C4-2B (cell line): ENCODE results near the gene HOXA2.

Experiments
- H3K27ac ChIP-seq: fragments of 450-650 bp; 2 replicates; pipeline ENCODE4 v1.5.1; 2017
- ZFX ChIP-seq: fragments of 450-650 bp; IDR thresholded peaks from 2 replicates; pipeline ENCODE4 v1.6.1; 2017
- TF ChIP-seq, protein P1 (sequence below): fragments of 450-650 bp; conservative IDR thresholded peaks from 2 replicates; pipeline ENCODE4 v1.5.1; 2017; ENCODE audit warnings: mild to moderate bottlenecking

HOXA2 gene

DNA sequence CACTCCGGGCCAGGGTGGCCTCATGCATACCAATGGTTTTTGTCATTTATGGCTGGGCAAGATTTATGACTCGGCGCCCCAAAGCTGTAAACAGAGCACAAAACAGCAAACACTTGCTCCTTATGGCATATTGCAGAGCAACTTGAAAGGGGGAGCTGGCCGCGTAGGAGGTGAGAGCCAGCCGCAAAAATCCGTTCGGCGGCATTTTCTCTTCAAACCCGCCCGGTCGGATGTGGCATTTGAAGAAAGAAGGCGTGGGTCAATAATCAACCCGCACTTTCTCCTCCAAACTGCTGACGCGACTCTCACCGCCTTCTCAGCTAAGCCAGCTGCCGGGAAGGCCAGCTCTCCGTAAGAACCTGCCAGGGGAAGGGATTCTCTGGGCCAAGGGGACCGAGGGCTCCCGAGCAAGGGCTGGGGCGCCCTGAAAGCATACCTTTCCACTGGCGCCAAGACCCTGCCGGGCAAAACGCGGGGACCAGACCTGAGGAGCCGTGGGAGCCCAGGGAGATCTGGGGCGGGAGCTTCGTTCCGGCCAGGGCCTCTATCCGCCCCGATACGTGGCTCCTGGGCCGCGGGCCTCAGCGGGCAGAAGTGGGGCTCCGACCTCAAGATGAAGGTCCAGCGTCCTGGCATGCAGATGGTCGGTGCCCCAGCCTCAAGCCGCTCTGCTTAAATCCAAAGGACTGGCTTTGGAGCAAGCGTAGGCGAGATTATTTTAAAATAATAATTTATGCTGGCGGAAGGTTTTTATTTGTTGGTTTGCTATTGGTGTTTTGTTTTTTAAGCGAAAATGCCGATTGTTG lies 12.9 kb upstream of the HOXA2 start:
- no peak overlapping the region for H3K27ac ChIP-seq
- TF ChIP-seq ZFX: no peak
- TF ChIP-seq, protein P1, sequence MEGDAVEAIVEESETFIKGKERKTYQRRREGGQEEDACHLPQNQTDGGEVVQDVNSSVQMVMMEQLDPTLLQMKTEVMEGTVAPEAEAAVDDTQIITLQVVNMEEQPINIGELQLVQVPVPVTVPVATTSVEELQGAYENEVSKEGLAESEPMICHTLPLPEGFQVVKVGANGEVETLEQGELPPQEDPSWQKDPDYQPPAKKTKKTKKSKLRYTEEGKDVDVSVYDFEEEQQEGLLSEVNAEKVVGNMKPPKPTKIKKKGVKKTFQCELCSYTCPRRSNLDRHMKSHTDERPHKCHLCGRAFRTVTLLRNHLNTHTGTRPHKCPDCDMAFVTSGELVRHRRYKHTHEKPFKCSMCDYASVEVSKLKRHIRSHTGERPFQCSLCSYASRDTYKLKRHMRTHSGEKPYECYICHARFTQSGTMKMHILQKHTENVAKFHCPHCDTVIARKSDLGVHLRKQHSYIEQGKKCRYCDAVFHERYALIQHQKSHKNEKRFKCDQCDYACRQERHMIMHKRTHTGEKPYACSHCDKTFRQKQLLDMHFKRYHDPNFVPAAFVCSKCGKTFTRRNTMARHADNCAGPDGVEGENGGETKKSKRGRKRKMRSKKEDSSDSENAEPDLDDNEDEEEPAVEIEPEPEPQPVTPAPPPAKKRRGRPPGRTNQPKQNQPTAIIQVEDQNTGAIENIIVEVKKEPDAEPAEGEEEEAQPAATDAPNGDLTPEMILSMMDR: no peak

DNA sequence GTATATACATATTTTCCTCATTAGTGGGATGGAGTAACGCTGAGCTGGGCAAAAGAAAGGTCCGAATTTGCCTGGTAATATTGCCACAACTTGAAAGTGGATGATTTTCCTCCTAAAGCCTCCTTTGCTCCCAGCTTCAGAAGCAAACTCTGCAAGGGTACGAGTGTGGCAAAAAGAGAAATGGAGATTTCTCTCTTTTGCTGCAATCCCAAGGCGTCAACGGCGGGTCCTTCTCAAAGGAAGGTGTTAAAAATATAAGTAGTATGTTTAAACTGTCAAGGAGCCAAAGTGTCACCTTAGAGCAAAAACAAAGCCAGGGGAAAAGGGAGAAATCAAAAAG lies 12.4 kb upstream of the HOXA2 start:
- TF ChIP-seq ZFX: no peak
- TF ChIP-seq, protein P1: no peak
- no peak overlapping the region for H3K27ac ChIP-seq

DNA sequence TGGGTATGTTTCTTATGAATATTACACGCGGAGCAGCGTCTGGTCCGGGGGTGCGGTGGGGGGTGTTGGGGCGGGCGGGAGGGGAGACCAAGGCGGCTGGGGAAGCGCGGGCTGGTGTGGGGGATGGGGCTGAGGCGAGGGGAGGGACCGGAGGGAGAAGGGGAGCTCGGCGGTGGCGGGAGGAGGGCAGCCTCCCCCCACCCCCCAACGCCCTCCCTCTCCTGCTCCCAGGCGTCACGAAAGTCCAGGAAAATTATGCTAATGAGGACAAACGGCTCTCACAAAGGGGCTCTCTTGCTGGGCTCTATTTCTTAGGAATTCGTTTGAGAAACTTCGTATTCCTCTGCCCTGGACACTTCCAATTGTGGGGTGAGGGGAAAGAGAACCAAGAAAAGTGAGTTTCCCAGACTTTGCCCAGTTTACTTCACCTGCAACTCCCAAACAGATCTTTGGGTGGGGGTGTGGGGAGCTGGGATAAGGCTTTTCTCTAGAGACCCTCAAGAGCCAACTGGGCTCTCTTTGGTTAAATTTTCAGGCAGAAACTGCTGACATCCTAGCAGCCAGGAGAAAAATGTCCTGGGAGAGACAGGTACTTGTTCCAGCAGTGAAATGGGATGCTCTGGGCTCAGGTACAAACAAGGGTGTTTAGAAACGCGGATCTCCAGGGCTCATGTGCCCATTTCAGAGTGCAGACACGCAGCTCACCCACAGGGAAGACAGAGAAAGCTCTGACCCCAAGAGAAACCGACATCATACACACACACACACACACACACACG lies 11.7 kb upstream of the HOXA2 start:
- TF ChIP-seq, protein P1: no peak
- TF ChIP-seq ZFX: no peak
- H3K27ac ChIP-seq: no peak overlapping the region

DNA sequence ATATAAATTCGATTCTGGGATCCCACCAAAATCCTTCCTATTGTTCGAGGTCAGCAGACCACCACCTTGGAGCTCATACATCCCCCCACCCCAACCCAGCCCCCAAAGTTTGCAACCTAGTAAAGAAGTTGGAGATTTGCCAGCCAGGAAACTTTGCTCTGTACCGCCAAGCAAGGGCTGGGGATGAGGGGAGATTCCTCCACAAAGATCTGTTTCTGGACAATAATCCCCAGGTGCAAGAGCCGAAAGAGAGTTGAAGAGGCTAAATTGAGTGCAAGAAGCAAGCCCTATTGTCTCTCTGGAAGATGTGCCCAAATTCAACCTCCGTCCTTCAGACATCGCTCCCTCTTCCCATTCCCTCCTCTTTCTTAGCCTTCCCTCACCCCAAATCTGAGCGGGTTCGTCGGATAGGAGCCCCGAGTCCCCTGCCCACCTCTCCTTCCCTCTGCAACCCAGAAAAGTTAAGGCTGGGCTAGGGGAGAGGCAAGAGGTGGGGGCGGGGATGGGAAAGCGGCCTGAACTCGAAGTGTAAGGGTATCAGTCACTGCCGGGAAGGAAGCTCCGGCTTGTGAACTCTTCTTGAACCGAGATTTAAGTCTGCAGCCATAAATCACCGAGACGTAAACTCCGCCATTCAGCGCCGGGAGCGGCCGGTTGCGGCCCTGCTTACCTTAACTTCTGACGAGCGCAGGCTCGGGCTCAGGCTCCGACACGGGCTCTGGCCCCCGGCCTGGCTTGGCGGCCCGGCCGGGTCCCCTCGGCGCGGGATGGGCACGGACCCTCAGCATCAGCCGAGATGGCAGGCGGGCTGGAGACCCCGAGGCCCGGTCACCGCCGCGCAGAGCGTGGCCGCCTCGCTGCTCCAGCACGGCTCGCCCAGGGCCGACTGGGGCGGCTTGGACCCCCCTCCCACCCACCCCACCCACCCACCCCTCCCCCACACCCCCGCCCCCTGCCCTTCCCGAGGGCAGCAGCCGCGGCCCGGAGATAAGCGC lies 10.8 kb upstream of the HOXA2 start:
- TF ChIP-seq, protein P1: no peak
- TF ChIP-seq ZFX: no peak
- no peak overlapping the region for H3K27ac ChIP-seq

DNA sequence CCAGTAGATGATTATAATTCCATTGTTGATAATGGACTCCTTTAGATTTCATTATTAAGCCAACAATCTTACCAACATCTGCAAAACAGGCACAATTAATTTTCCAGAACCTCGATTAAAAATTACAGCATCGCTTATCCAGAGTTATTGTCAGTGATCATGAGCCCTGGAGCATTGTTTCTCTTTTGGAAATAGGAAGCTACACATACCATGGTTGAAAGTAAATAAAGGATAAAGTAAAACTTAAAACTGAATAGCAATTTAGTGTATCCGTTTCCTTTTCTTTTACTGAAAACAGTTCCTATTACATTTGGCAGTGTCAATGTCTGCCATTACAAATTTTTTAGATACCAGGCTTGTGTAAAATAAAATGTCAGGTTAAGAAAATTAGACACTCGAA lies 9.9 kb upstream of the HOXA2 start:
- no peak for TF ChIP-seq ZFX
- TF ChIP-seq, protein P1: no peak
- no peak overlapping the region for H3K27ac ChIP-seq

DNA sequence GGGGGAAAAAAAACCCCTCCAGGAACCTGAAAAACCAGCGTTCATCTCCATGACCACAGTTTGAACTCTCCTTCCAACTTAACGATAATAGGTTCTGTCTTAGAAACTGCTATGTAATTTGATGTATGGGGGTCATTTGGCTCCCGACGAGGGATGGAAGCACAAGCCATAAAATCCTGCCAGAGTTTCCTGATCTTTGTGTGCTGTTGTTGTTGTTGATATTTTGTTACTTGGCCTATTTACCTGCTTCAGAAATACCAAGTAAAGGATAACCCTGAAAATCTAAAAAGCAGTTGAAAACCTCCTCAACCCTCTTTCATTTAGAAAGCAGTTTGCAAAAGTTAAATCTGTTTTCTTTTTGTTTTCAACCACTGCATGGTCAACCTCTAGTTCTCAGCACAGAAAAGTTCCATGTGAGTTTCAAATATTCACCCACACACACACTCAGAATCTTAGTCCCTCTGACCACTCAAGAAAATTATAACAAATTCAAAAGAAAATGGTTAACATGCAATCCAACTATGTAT lies 9.3 kb upstream of the HOXA2 start:
- no peak overlapping the region for H3K27ac ChIP-seq
- TF ChIP-seq ZFX: no peak
- TF ChIP-seq, protein P1: no peak
